ENCODE results near the gene LPAR2.

LPAR2 gene

GRCh38 chr19:19649155-19649554 is 21.1 kb upstream of the LPAR2 start:
- H3K18ac ChIP-seq (ENCODE audit: low read length) = peak overlapping the region; percentile 17
- no peak overlapping the region for H2AK5ac ChIP-seq (ENCODE audit: low read depth, low read length)
- no peak overlapping the region for H2BK120ac ChIP-seq (ENCODE audit: low read depth, low read length)
- no peak overlapping the region for H3K4me3 ChIP-seq (ENCODE audit: low read length in 2 of 2)
- DNase-seq (ENCODE audit: low spot score) = no peak
- peaks cover 62 to 89% of the 10 kb centered on the region in 2 donors for H3K36me3 ChIP-seq (replicated peaks in 1 of 2; ENCODE audit: control insufficient read depth in 2 of 2, insufficient read depth in 2 of 2, low read length in 2 of 2)
- H3K23ac ChIP-seq (ENCODE audit: low read depth, low read length, poor library complexity) = peak overlapping the region; percentile 65
- H3K9ac ChIP-seq (ENCODE audit: low read depth, low read length, poor library complexity) = peak overlapping the region; percentile 30
- no CpG with 5 or more reads among the region's 6 CpGs for WGBS, 2 donors (ENCODE audit: extremely low coverage in 2 of 2, insufficient read length in 2 of 2, insufficient replicate concordance in 1 of 2)
- no peak overlapping the region for H2BK5ac ChIP-seq (ENCODE audit: low read length)
- no peak overlapping the region for H2AFZ ChIP-seq (ENCODE audit: low read length)
- peak overlapping the region; percentile 43 for H4K8ac ChIP-seq (ENCODE audit: low read depth, low read length)
- peaks cover 0 to 2% of the 10 kb centered on the region in 2 donors for H3K9me3 ChIP-seq (replicated peaks in 1 of 2; ENCODE audit: control insufficient read depth in 2 of 2, insufficient read depth in 1 of 2, low read depth in 1 of 2, low read length in 2 of 2)
- no peak overlapping the region for H3K4me2 ChIP-seq (ENCODE audit: insufficient read depth, low read length, poor library complexity, severe bottlenecking)
- no peak overlapping the region for H2BK12ac ChIP-seq (ENCODE audit: low read length)
- H2BK15ac ChIP-seq (ENCODE audit: low read length) = no peak overlapping the region
- peaks cover 8% of the 10 kb centered on the region for H3K79me1 ChIP-seq (ENCODE audit: low read depth, low read length)
- H3K14ac ChIP-seq (ENCODE audit: low read length) = no peak overlapping the region
- no peak overlapping the region for H3K27ac ChIP-seq (replicated peaks; ENCODE audit: low read length)
- H4K91ac ChIP-seq (ENCODE audit: low read depth, low read length, poor library complexity) = no peak overlapping the region
- H3K27me3 ChIP-seq (ENCODE audit: control insufficient read depth in 3 of 3, insufficient read depth in 3 of 3, low read depth in 1 of 3, low read length in 3 of 3) = no peaks in the 10 kb centered on the region
- no peaks in the 10 kb centered on the region for H3K4me1 ChIP-seq (ENCODE audit: control insufficient read depth in 2 of 2, insufficient read depth in 1 of 2, low read depth in 1 of 2, low read length in 2 of 2)
- no peak overlapping the region for H3K4ac ChIP-seq (ENCODE audit: low read length)

- Histone ChIP-seq H3K4me3 (ENCODE audit: low read length in 2 of 2) (no peak overlapping the region), H3K36me3 (replicated peaks in 1 of 2; ENCODE audit: control insufficient read depth in 2 of 2, insufficient read depth in 2 of 2, low read length in 2 of 2) (peaks cover 48 to 71% of the 10 kb centered on the region in 2 donors), H3K27me3 (ENCODE audit: control insufficient read depth in 3 of 3, insufficient read depth in 3 of 3, low read depth in 1 of 3, low read length in 3 of 3) (no peaks in the 10 kb centered on the region), H3K4ac (ENCODE audit: low read length) (no peak overlapping the region), H3K9ac (ENCODE audit: low read depth, low read length, poor library complexity) (no peak overlapping the region), H2BK15ac (ENCODE audit: low read length) (no peak overlapping the region), H4K91ac (ENCODE audit: low read depth, low read length, poor library complexity) (no peak overlapping the region), H2BK120ac (ENCODE audit: low read depth, low read length) (no peak overlapping the region), H3K27ac (replicated peaks; ENCODE audit: low read length) (no peak overlapping the region), H3K4me2 (ENCODE audit: insufficient read depth, low read length, poor library complexity, severe bottlenecking) (no peak overlapping the region), H4K8ac (ENCODE audit: low read depth, low read length) (no peak overlapping the region), H3K79me1 (ENCODE audit: low read depth, low read length) (peaks cover 8% of the 10 kb centered on the region), H3K4me1 (ENCODE audit: control insufficient read depth in 2 of 2, insufficient read depth in 1 of 2, low read depth in 1 of 2, low read length in 2 of 2) (peaks cover 0 to 5% of the 10 kb centered on the region in 2 donors), H3K14ac (ENCODE audit: low read length) (no peak overlapping the region), H3K18ac (ENCODE audit: low read length) (no peak overlapping the region), H3K9me3 (replicated peaks in 1 of 2; ENCODE audit: control insufficient read depth in 2 of 2, insufficient read depth in 1 of 2, low read depth in 1 of 2, low read length in 2 of 2) (peaks cover 0 to 2% of the 10 kb centered on the region in 2 donors), H3K23ac (ENCODE audit: low read depth, low read length, poor library complexity) (peak overlapping the region; percentile 43), H2BK12ac (ENCODE audit: low read length) (no peak overlapping the region), H2AK5ac (ENCODE audit: low read depth, low read length) (no peak overlapping the region), H2AFZ (ENCODE audit: low read length) (no peak overlapping the region), H2BK5ac (ENCODE audit: low read length) (peak overlapping the region; percentile 13)
- WGBS, 2 donors (ENCODE audit: extremely low coverage in 2 of 2, insufficient read length in 2 of 2, insufficient replicate concordance in 1 of 2) = no CpG with 5 or more reads among the region's 29 CpGs
- no peak for DNase-seq (ENCODE audit: low spot score)
Measured at GRCh38 chr19:19647037-19647835, 19.2 kb upstream of the LPAR2 start.

- Histone ChIP-seq H3K4me2 (ENCODE audit: insufficient read depth, low read length, poor library complexity, severe bottlenecking) (no peak overlapping the region), H2AFZ (ENCODE audit: low read length) (no peak overlapping the region), H3K23ac (ENCODE audit: low read depth, low read length, poor library complexity) (no peak overlapping the region), H2BK5ac (ENCODE audit: low read length) (no peak overlapping the region), H3K14ac (ENCODE audit: low read length) (no peak overlapping the region), H3K4ac (ENCODE audit: low read length) (no peak overlapping the region), H3K27ac (replicated peaks; ENCODE audit: low read length) (no peak overlapping the region), H3K36me3 (replicated peaks in 1 of 2; ENCODE audit: control insufficient read depth in 2 of 2, insufficient read depth in 2 of 2, low read length in 2 of 2) (peaks cover 33 to 53% of the 10 kb centered on the region in 2 donors), H3K9me3 (replicated peaks in 1 of 2; ENCODE audit: control insufficient read depth in 2 of 2, insufficient read depth in 1 of 2, low read depth in 1 of 2, low read length in 2 of 2) (peaks cover 0 to 2% of the 10 kb centered on the region in 2 donors), H4K91ac (ENCODE audit: low read depth, low read length, poor library complexity) (no peak overlapping the region), H2BK120ac (ENCODE audit: low read depth, low read length) (no peak overlapping the region), H3K18ac (ENCODE audit: low read length) (no peak overlapping the region), H4K8ac (ENCODE audit: low read depth, low read length) (no peak overlapping the region), H3K27me3 (ENCODE audit: control insufficient read depth in 3 of 3, insufficient read depth in 3 of 3, low read depth in 1 of 3, low read length in 3 of 3) (no peaks in the 10 kb centered on the region), H3K4me3 (ENCODE audit: low read length in 2 of 2) (no peak overlapping the region), H3K9ac (ENCODE audit: low read depth, low read length, poor library complexity) (no peak overlapping the region), H2BK12ac (ENCODE audit: low read length) (no peak overlapping the region), H2BK15ac (ENCODE audit: low read length) (no peak overlapping the region), H2AK5ac (ENCODE audit: low read depth, low read length) (no peak overlapping the region), H3K4me1 (ENCODE audit: control insufficient read depth in 2 of 2, insufficient read depth in 1 of 2, low read depth in 1 of 2, low read length in 2 of 2) (peaks cover 0 to 5% of the 10 kb centered on the region in 2 donors), H3K79me1 (ENCODE audit: low read depth, low read length) (peaks cover 2% of the 10 kb centered on the region)
- no CpG with 5 or more reads among the region's 17 CpGs for WGBS, 2 donors (ENCODE audit: extremely low coverage in 2 of 2, insufficient read length in 2 of 2, insufficient replicate concordance in 1 of 2)
- no peak for DNase-seq (ENCODE audit: low spot score)
Measured at GRCh38 chr19:19645233-19645870, 17.3 kb upstream of the LPAR2 start.

GRCh38 chr19:19644054-19644388 is 16.0 kb upstream of the LPAR2 start:
- H3K18ac ChIP-seq (ENCODE audit: low read length) = no peak overlapping the region
- no peak overlapping the region for H3K27ac ChIP-seq (replicated peaks; ENCODE audit: low read length)
- no peak overlapping the region for H2BK5ac ChIP-seq (ENCODE audit: low read length)
- WGBS, 2 donors (ENCODE audit: extremely low coverage in 2 of 2, insufficient read length in 2 of 2, insufficient replicate concordance in 1 of 2) = no CpG with 5 or more reads among the region's 5 CpGs
- H2AK5ac ChIP-seq (ENCODE audit: low read depth, low read length) = no peak overlapping the region
- no peak overlapping the region for H3K9ac ChIP-seq (ENCODE audit: low read depth, low read length, poor library complexity)
- peaks cover 25 to 47% of the 10 kb centered on the region in 2 donors for H3K36me3 ChIP-seq (replicated peaks in 1 of 2; ENCODE audit: control insufficient read depth in 2 of 2, insufficient read depth in 2 of 2, low read length in 2 of 2)
- no peak overlapping the region for H2BK15ac ChIP-seq (ENCODE audit: low read length)
- no peak overlapping the region for H2BK12ac ChIP-seq (ENCODE audit: low read length)
- no peak overlapping the region for H4K91ac ChIP-seq (ENCODE audit: low read depth, low read length, poor library complexity)
- no peak for DNase-seq (ENCODE audit: low spot score)
- H2AFZ ChIP-seq (ENCODE audit: low read length) = peak overlapping the region; percentile 97
- H3K4ac ChIP-seq (ENCODE audit: low read length) = no peak overlapping the region
- H3K23ac ChIP-seq (ENCODE audit: low read depth, low read length, poor library complexity) = no peak overlapping the region
- H3K9me3 ChIP-seq (replicated peaks in 1 of 2; ENCODE audit: control insufficient read depth in 2 of 2, insufficient read depth in 1 of 2, low read depth in 1 of 2, low read length in 2 of 2) = peaks cover 0 to 2% of the 10 kb centered on the region in 2 donors
- H3K79me1 ChIP-seq (ENCODE audit: low read depth, low read length) = no peaks in the 10 kb centered on the region
- no peaks in the 10 kb centered on the region for H3K27me3 ChIP-seq (ENCODE audit: control insufficient read depth in 3 of 3, insufficient read depth in 3 of 3, low read depth in 1 of 3, low read length in 3 of 3)
- H3K4me2 ChIP-seq (ENCODE audit: insufficient read depth, low read length, poor library complexity, severe bottlenecking) = peak overlapping the region; percentile 97
- H4K8ac ChIP-seq (ENCODE audit: low read depth, low read length) = no peak overlapping the region
- H3K14ac ChIP-seq (ENCODE audit: low read length) = no peak overlapping the region
- no peak overlapping the region for H2BK120ac ChIP-seq (ENCODE audit: low read depth, low read length)
- H3K4me1 ChIP-seq (ENCODE audit: control insufficient read depth in 2 of 2, insufficient read depth in 1 of 2, low read depth in 1 of 2, low read length in 2 of 2) = peaks cover 0 to 5% of the 10 kb centered on the region in 2 donors
- H3K4me3 ChIP-seq (ENCODE audit: low read length in 2 of 2) = peak overlapping the region in 1 of 2 donors; percentile 81
